Endothelial cell of umbilical vein (primary cell): ENCODE measurements around the gene TSPAN14. TPM values are rescaled to one million over a fixed set of nuclear protein-coding genes. Genes with fewer than 3 reads are reported as not detected.

Source experiments
- BruUV-seq: library from RNA; stranded (reverse); fragments of 400-500 nt; replicated peaks from 2 replicates; lab custom pipeline; 2021; lab: Mats Ljungman, UMichigan
- CTCF ChIA-PET: fragments of 300-600, 350-600 bp; sonication (Branson Sonifier 250); formaldehyde crosslinking; loops from one replicate; lab custom pipeline; 2021; ENCODE audit warnings: antibody characterized with exemption, inconsistent platforms; lab: Charles Lee
- POLR2A ChIA-PET: fragments of 300-600, 350-600 bp; sonication (Branson Sonifier 250); formaldehyde crosslinking; loops from one replicate; lab custom pipeline; 2021; ENCODE audit warnings: antibody characterized with exemption, inconsistent platforms; lab: Charles Lee
- DNase-seq: peaks from one replicate; pipeline ENCODE4 v3.0.0-alpha.2; 2011; ENCODE audit warnings: low read depth, low spot score
- FAIRE-seq: peaks from 2 replicates; lab custom pipeline; 2011; peaks lifted over from hg19 to GRCh38; lab: Jason Lieb, UNC
- H2AFZ ChIP-seq: 2 replicates; pipeline ENCODE4 v1.6.0; 2012; ENCODE audit warnings: low read depth, low read length, control low read depth, inconsistent platforms
- H3K27ac ChIP-seq: 2 replicates; pipeline ENCODE4 v1.5.1; 2011; ENCODE audit warnings: low read depth, mild to moderate bottlenecking, control low read depth, low read length, moderate library complexity; ENCODE audit not compliant: insufficient read depth
- H3K27me3 ChIP-seq, 2 experiments: 2 replicates each; pipeline versions ENCODE4 v1.6.0 to v1.6.1; 2011; ENCODE audit warnings: low read length in 2 of 2, mixed read lengths in 1 of 2; ENCODE audit not compliant: control insufficient read depth in 2 of 2, insufficient read depth in 2 of 2
- H3K36me3 ChIP-seq, 2 experiments: 2 replicates in 1 of 2; 3 replicates in 1 of 2; pipeline ENCODE4 v1.5.1; 2011; ENCODE audit warnings: low read length in 2 of 2, mild to moderate bottlenecking in 1 of 2, moderate library complexity in 1 of 2; ENCODE audit not compliant: control insufficient read depth in 2 of 2, insufficient read depth in 2 of 2; ENCODE audit errors: extremely low read depth in 1 of 2
- H3K4me1 ChIP-seq: 3 replicates; pipeline ENCODE4 v1.5.1; 2011; ENCODE audit warnings: mild to moderate bottlenecking, low read length; ENCODE audit not compliant: control insufficient read depth, insufficient read depth; ENCODE audit errors: extremely low read depth
- H3K4me2 ChIP-seq: 2 replicates; pipeline ENCODE4 v1.6.1; 2011; ENCODE audit warnings: low read length, control low read depth, mixed read lengths; ENCODE audit not compliant: insufficient read depth
- H3K4me3 ChIP-seq, 3 experiments: fragments of 200-600 bp in 1 of 3; sonication (generic), shearing (Covaris generic) in 1 of 3; replicated peaks in 1 of 3; 2 replicates each; pipeline ENCODE4 v1.5.1; 2011 to 2016; ENCODE audit warnings: control low read depth in 3 of 3, low read length in 3 of 3, mild to moderate bottlenecking in 2 of 3, inconsistent platforms in 1 of 3, low read depth in 1 of 3, moderate library complexity in 1 of 3; ENCODE audit not compliant: insufficient read depth in 1 of 3
- H3K79me2 ChIP-seq: 2 replicates; pipeline ENCODE4 v1.6.0; 2012; ENCODE audit warnings: low read length, inconsistent platforms; ENCODE audit not compliant: control insufficient read depth, insufficient read depth
- H3K9ac ChIP-seq: replicated peaks from 2 replicates; pipeline ENCODE3; 2011; ENCODE audit warnings: low read length, control low read depth; ENCODE audit not compliant: insufficient read depth; ENCODE audit errors: extremely low read depth
- H3K9me1 ChIP-seq: replicated peaks from 3 replicates; pipeline ENCODE4 v1.6.0; 2011; ENCODE audit warnings: mild to moderate bottlenecking, low read length; ENCODE audit not compliant: control insufficient read depth, insufficient read depth; ENCODE audit errors: extremely low read depth
- H3K9me3 ChIP-seq: replicated peaks from 2 replicates; pipeline ENCODE4 v1.5.1; 2012; ENCODE audit warnings: low read length, inconsistent platforms; ENCODE audit not compliant: control insufficient read depth, insufficient read depth
- H4K20me1 ChIP-seq: replicated peaks from 2 replicates; pipeline ENCODE3; 2011; ENCODE audit warnings: mild to moderate bottlenecking, low read length; ENCODE audit not compliant: control insufficient read depth, insufficient read depth; ENCODE audit errors: extremely low read depth
- EZH2 ChIP-seq: IDR thresholded peaks from 2 replicates; pipeline ENCODE4 v1.6.1; 2012; ENCODE audit warnings: borderline replicate concordance, low read depth, mild to moderate bottlenecking, moderate library complexity, low read length, inconsistent platforms; ENCODE audit not compliant: severe bottlenecking
- FOS ChIP-seq: IDR thresholded peaks from 2 replicates; pipeline ENCODE4 v1.6.1; 2011; ENCODE audit warnings: mild to moderate bottlenecking, low read length, moderate library complexity, borderline replicate concordance; ENCODE audit not compliant: insufficient read depth
- GATA2 ChIP-seq: IDR thresholded peaks from 2 replicates; pipeline ENCODE4 v1.7.0; 2011; ENCODE audit warnings: low read depth, mild to moderate bottlenecking, moderate library complexity, mixed read lengths, low read length; ENCODE audit not compliant: insufficient read length, insufficient read depth
- JUN ChIP-seq: IDR thresholded peaks from 2 replicates; pipeline ENCODE4 v1.6.1; 2011; ENCODE audit warnings: borderline replicate concordance, low read depth; ENCODE audit not compliant: insufficient read length, insufficient read depth
- MYC ChIP-seq: IDR thresholded peaks from one replicate; pipeline ENCODE4 v1.6.1; 2011; ENCODE audit warnings: mild to moderate bottlenecking, low read depth, low read length
- POLR2A ChIP-seq: IDR thresholded peaks from 2 replicates; pipeline ENCODE4 v1.6.1; 2012; ENCODE audit warnings: low read depth, mild to moderate bottlenecking, control low read depth, low read length
- POLR2AphosphoS5 ChIP-seq: IDR thresholded peaks from 2 replicates; pipeline ENCODE4 v1.6.1; 2012; ENCODE audit warnings: low read depth, mild to moderate bottlenecking, control low read depth, low read length, moderate library complexity; ENCODE audit not compliant: insufficient read depth
- dilution Hi-C: fragments of 300-500 bp; cut with MboI; formaldehyde crosslinking; loops from one replicate; pipeline ENCODE4 v1.15.0; 2019; ENCODE audit warnings: low sequenced_read_pairs; ENCODE audit not compliant: extremely low pct_ligation_motif_present
- intact Hi-C: fragments of 100-400 bp; cut with micrococcal nuclease; formaldehyde crosslinking; loops from one replicate; pipeline ENCODE4 v1.10.0; 2022
- polyA plus RNA-seq, 4 experiments: library from polyadenylated mRNA; depleted of rRNA in 3 of 4; stranded (reverse) in 3 of 4; unstranded in 1 of 4; fragments of >200 nt; gene quantifications; 2 replicates each; pipeline versions ENCODE4 v1.2.1 to v1.2.3, GENCODE V29; 2011 to 2012; ENCODE audit warnings: missing spikeins in 1 of 4
- total RNA-seq: library from RNA; stranded (reverse); gene quantifications from 2 replicates; pipeline ENCODE4 v1.2.3, GENCODE V29; 2021
- TF ChIP-seq, protein P1 (sequence below), 2 donors: IDR thresholded peaks; 1 replicate in 1 of 2; 2 replicates in 1 of 2; pipeline ENCODE4 v1.5.1; 2011; ENCODE audit warnings: low read length in 2 of 2, mild to moderate bottlenecking in 2 of 2, moderate library complexity in 2 of 2, control low read depth in 1 of 2, inconsistent platforms in 1 of 2, low read depth in 1 of 2; ENCODE audit not compliant: insufficient read depth in 1 of 2; ENCODE audit errors: extremely low read depth in 1 of 2
- TF ChIP-seq, protein P2 (sequence below): IDR thresholded peaks from 2 replicates; pipeline ENCODE4 v1.6.1; 2011; ENCODE audit not compliant: insufficient read depth, insufficient read length

TSPAN14 gene
- total and polyA plus RNA-seq, 2 donors (not counting 3 experiments of a cell fraction or from before 2014, with no cell fraction given): 210 to 242 TPM

DNA sequence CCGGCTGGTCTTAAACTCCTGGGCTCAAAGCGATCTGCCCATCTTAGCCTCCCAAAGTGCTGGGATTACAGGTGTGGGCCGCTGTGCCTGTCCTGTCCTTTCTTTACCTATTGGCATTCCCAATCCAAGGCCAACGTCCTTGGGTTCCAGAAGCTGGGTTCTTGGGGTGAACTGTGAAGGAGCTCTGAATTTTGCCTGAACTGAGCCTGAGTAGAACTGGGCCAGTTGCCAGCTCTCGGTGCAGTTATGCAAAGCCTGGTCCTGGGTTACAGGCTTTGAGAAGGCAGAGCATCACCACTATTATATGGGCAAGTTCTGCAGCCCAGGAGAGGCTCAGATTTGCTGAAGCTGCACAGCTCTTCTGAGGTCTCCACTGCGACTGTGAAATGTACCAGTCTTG, 59.0 kb downstream of the TSPAN14 start:
- intact Hi-C loops (no loop called here), dilution Hi-C loops (no loop called here)
- Histone ChIP-seq H3K4me2 (no peak overlapping the region), H3K4me3 (no peak overlapping the region), H3K36me3 (peaks cover 49 to 58% of the 10 kb centered on the region in 2 experiments), H3K27ac (no peak overlapping the region), H3K4me1 (peaks cover 33% of the 10 kb centered on the region), H2AFZ (no peak overlapping the region), H4K20me1 (no peaks in the 10 kb centered on the region), H3K9ac (no peak overlapping the region), H3K79me2 (peaks cover 40% of the 10 kb centered on the region), H3K9me3 (no peaks in the 10 kb centered on the region), H3K27me3 (no peaks in the 10 kb centered on the region), H3K9me1 (no peaks in the 10 kb centered on the region)
- ChIA-PET CTCF (interaction anchor here (0.9 to 21.9 kb wide), 4 partner anchors 8 to 135 kb away, joined by 3 to 1118 read pairs (median 6); partner anchors contain the start of gene TSPAN14), POLR2A (interaction anchor here (0.6 kb wide), 1 partner anchor 20 kb away, joined by 3 read pairs; no protein-coding TSS in a partner anchor)
- BruUV-seq: no TSS peak
- no peak for FAIRE-seq
- DNase-seq: no peak
- TF ChIP-seq EZH2 (no peak), FOS (no peak), GATA2 (no peak), JUN (no peak), MYC (no peak), POLR2A (no peak), POLR2AphosphoS5 (no peak)
- TF ChIP-seq, protein P1, sequence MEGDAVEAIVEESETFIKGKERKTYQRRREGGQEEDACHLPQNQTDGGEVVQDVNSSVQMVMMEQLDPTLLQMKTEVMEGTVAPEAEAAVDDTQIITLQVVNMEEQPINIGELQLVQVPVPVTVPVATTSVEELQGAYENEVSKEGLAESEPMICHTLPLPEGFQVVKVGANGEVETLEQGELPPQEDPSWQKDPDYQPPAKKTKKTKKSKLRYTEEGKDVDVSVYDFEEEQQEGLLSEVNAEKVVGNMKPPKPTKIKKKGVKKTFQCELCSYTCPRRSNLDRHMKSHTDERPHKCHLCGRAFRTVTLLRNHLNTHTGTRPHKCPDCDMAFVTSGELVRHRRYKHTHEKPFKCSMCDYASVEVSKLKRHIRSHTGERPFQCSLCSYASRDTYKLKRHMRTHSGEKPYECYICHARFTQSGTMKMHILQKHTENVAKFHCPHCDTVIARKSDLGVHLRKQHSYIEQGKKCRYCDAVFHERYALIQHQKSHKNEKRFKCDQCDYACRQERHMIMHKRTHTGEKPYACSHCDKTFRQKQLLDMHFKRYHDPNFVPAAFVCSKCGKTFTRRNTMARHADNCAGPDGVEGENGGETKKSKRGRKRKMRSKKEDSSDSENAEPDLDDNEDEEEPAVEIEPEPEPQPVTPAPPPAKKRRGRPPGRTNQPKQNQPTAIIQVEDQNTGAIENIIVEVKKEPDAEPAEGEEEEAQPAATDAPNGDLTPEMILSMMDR (IDR thresholded peaks at IDR 0.05; ENCODE audit: extremely low read depth in 1 of 2, insufficient read depth in 1 of 2, low read depth in 1 of 2, low read length in 2 of 2): no peak
- TF ChIP-seq, protein P2, sequence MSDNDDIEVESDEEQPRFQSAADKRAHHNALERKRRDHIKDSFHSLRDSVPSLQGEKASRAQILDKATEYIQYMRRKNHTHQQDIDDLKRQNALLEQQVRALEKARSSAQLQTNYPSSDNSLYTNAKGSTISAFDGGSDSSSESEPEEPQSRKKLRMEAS: no peak
